ENCODE results near the gene THTPA. TPM values are rescaled to one million over a fixed set of nuclear protein-coding genes. Genes with fewer than 3 reads are reported as not detected.

THTPA gene
- total and polyA plus RNA-seq, 2 of the 4 experiments (the other 2 are of a cell fraction) = 5.0 to 9.2 TPM

DNA sequence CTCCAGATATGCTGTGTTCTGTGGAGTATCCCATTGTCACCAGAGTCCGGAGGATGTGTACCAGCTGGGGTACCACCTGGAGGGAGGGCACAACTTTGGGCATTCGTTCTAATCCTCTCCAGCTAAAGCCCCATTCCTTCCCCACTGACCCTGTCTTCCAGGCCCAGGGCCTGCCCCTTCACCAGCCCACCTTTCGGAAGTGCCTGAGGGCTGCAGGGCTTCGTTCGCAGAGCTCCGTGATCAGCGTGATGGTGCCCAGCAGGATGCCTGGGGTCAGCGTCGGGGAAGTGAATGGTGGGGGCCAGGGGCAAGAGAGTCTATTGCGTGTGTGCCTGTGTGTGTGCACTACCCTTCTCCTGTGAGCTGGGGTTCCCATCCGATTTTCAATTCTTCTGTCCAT is 9.6 kb downstream of the THTPA start:
- Histone ChIP-seq H3K4me2 (ENCODE audit: low read depth, low read length) (no peak overlapping the region), H3K4ac (ENCODE audit: low read depth, low read length) (no peak overlapping the region), H3K9ac (ENCODE audit: low read depth, low read length) (no peak overlapping the region), H2AFZ (replicated peaks; ENCODE audit: low read length, poor library complexity) (no peak overlapping the region), H3K23ac (ENCODE audit: low read depth, low read length) (no peak overlapping the region), H3K79me1 (ENCODE audit: low read depth in 1 of 2, low read length in 2 of 2) (no peaks in the 10 kb centered on the region; a peak in 1 of 4 replicates), H2BK120ac (ENCODE audit: low read depth, low read length) (no peak overlapping the region), H2BK15ac (ENCODE audit: low read depth, low read length) (no peak overlapping the region), H4K20me1 (ENCODE audit: insufficient read depth, low read length) (no peaks in the 10 kb centered on the region), H2AK9ac (replicated peaks; ENCODE audit: low read depth, low read length, poor library complexity) (no peak overlapping the region), H3K14ac (replicated peaks; ENCODE audit: low read depth, low read length) (no peak overlapping the region), H2AK5ac (ENCODE audit: low read depth, low read length) (no peak overlapping the region), H3K27me3 (ENCODE audit: control insufficient read depth, insufficient read depth, low read length) (peaks cover 8% of the 10 kb centered on the region; the same call in 1 of the 2 replicates), H3K9me3 (ENCODE audit: control insufficient read depth, insufficient read depth, low read length) (no peaks in the 10 kb centered on the region), H3K27ac (ENCODE audit: insufficient read depth, low read length) (no peak overlapping the region), H4K8ac (ENCODE audit: low read depth in 2 of 2, low read length in 2 of 2) (no peak overlapping the region), H3K18ac (ENCODE audit: low read depth, low read length) (no peak overlapping the region), H3K4me1 (ENCODE audit: control insufficient read depth, insufficient read depth, low read length) (peaks cover 2% of the 10 kb centered on the region; the same call in 1 of the 2 replicates), H2BK5ac (ENCODE audit: low read depth, low read length, poor library complexity, severe bottlenecking) (no peak overlapping the region), H3K36me3 (ENCODE audit: control insufficient read depth, insufficient read depth, low read length) (no peaks in the 10 kb centered on the region; the same call in none of the 2 replicates), H3K56ac (ENCODE audit: extremely low read depth, insufficient read depth, low read length) (no peak overlapping the region), H3K4me3 (ENCODE audit: insufficient read depth, low read depth, low read length) (no peak overlapping the region), H2BK20ac (ENCODE audit: low read depth, low read length) (no peak overlapping the region), H3K9me1 (ENCODE audit: insufficient read depth, low read length) (peaks cover 10% of the 10 kb centered on the region; the same call in 1 of the 2 replicates), H4K91ac (ENCODE audit: insufficient read depth, low read depth, low read length) (no peak overlapping the region), H4K5ac (ENCODE audit: low read depth, low read length) (no peak overlapping the region)
- DNase-seq = no peak
- dilution Hi-C loops (cut with HindIII; ENCODE audit: low sequenced_read_pairs, unreplicated experiment) = no loop called here
- ATAC-seq (ENCODE audit: low read depth) = no peak
- WGBS, 2 experiments (ENCODE audit: extremely low coverage in 2 of 2, insufficient read length in 1 of 2) = 90% methylated on average over 2 of the region's 11 CpGs; no CpG with 5 or more reads in 1 of the 2 experiments
- CTCF ChIA-PET = no interaction called here
- no peak for TF ChIP-seq BHLHE40 (IDR thresholded peaks at IDR 0.05; ENCODE audit: low read depth, low read length)
- TF ChIP-seq, protein P1, sequence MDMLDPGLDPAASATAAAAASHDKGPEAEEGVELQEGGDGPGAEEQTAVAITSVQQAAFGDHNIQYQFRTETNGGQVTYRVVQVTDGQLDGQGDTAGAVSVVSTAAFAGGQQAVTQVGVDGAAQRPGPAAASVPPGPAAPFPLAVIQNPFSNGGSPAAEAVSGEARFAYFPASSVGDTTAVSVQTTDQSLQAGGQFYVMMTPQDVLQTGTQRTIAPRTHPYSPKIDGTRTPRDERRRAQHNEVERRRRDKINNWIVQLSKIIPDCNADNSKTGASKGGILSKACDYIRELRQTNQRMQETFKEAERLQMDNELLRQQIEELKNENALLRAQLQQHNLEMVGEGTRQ (IDR thresholded peaks at IDR 0.05; ENCODE audit: low read depth, low read length) = no peak
- TF ChIP-seq MXI1 (IDR thresholded peaks at IDR 0.05; ENCODE audit: borderline replicate concordance, low read depth, low read length) = no peak
- TF ChIP-seq, protein P2, sequence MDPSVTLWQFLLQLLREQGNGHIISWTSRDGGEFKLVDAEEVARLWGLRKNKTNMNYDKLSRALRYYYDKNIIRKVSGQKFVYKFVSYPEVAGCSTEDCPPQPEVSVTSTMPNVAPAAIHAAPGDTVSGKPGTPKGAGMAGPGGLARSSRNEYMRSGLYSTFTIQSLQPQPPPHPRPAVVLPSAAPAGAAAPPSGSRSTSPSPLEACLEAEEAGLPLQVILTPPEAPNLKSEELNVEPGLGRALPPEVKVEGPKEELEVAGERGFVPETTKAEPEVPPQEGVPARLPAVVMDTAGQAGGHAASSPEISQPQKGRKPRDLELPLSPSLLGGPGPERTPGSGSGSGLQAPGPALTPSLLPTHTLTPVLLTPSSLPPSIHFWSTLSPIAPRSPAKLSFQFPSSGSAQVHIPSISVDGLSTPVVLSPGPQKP (IDR thresholded peaks at IDR 0.05; ENCODE audit: borderline replicate concordance, low read depth, low read length) = no peak
- TF ChIP-seq SMC3 (IDR thresholded peaks at IDR 0.05; ENCODE audit: low read depth, low read length) = no peak
- TF ChIP-seq CEBPB (IDR thresholded peaks at IDR 0.05; ENCODE audit: low read depth, low read length) = no peak
- TF ChIP-seq, protein P3, sequence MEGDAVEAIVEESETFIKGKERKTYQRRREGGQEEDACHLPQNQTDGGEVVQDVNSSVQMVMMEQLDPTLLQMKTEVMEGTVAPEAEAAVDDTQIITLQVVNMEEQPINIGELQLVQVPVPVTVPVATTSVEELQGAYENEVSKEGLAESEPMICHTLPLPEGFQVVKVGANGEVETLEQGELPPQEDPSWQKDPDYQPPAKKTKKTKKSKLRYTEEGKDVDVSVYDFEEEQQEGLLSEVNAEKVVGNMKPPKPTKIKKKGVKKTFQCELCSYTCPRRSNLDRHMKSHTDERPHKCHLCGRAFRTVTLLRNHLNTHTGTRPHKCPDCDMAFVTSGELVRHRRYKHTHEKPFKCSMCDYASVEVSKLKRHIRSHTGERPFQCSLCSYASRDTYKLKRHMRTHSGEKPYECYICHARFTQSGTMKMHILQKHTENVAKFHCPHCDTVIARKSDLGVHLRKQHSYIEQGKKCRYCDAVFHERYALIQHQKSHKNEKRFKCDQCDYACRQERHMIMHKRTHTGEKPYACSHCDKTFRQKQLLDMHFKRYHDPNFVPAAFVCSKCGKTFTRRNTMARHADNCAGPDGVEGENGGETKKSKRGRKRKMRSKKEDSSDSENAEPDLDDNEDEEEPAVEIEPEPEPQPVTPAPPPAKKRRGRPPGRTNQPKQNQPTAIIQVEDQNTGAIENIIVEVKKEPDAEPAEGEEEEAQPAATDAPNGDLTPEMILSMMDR (conservative IDR thresholded peaks at IDR 0.05; ENCODE audit: low read depth, low read length) = no peak
- no peak for TF ChIP-seq RCOR1 (IDR thresholded peaks at IDR 0.05; ENCODE audit: insufficient replicate concordance, low read length)
- no peak for TF ChIP-seq FOS (IDR thresholded peaks at IDR 0.05; ENCODE audit: low read depth, low read length)
- TF ChIP-seq CHD1 (IDR thresholded peaks at IDR 0.05; ENCODE audit: low read depth, low read length) = no peak
- no peak for TF ChIP-seq MAZ (IDR thresholded peaks at IDR 0.05; ENCODE audit: borderline replicate concordance, low read depth, low read length)
- no peak for TF ChIP-seq MAFK (IDR thresholded peaks at IDR 0.05; ENCODE audit: low read depth, low read length)
- no peak for TF ChIP-seq POLR2A (IDR thresholded peaks at IDR 0.05; ENCODE audit: low read depth, low read length)
- TF ChIP-seq RFX5 (IDR thresholded peaks at IDR 0.05; ENCODE audit: low read depth, low read length) = no peak
- TF ChIP-seq RAD21 (IDR thresholded peaks at IDR 0.05; ENCODE audit: low read length) = no peak
- TF ChIP-seq NFE2L2 (IDR thresholded peaks at IDR 0.05; ENCODE audit: low read depth, low read length) = no peak
- BruUV-seq (replicated peaks) = no TSS peak
- POLR2A ChIA-PET (ENCODE audit: unreplicated experiment) = no interaction called here
- in situ Hi-C loops (cut with MboI; ENCODE audit: low sequenced_read_pairs) = no loop called here
- intact Hi-C loops (cut with micrococcal nuclease) = no loop called here

Measured in IMR-90 (cell line).